GM12875 (cell line): ENCODE results near the gene BCS1L.

Source experiments
- H3K4me3 ChIP-seq: one replicate; pipeline ENCODE4 v1.5.1; 2011; ENCODE audit warnings: low read depth, low read length, control low read depth
- CTCF ChIP-seq: IDR thresholded peaks from 2 replicates; pipeline ENCODE4 v1.5.1; 2011; ENCODE audit warnings: low read depth, mild to moderate bottlenecking, control low read depth, inconsistent platforms, low read length, moderate library complexity, borderline replicate concordance; ENCODE audit not compliant: insufficient read depth

BCS1L gene

GRCh38 chr2:218711550-218711929 is 52.1 kb downstream of the BCS1L start:
- TF ChIP-seq CTCF: no peak
- peak overlapping the region; percentile 88 for H3K4me3 ChIP-seq
